HepG2 (cell line): ENCODE data around the gene ABL2. TPM values are rescaled to one million over a fixed set of nuclear protein-coding genes. Genes with fewer than 3 reads are reported as not detected.

Experiments
- AHDC1 ChIP-seq: sonication (generic); formaldehyde crosslinking; IDR thresholded peaks from 2 replicates; pipeline ENCODE4 v1.5.1; 2020; ENCODE audit warnings: mild to moderate bottlenecking, missing genetic modification reagents, borderline replicate concordance
- DMTF1 ChIP-seq: sonication (generic); formaldehyde crosslinking; IDR thresholded peaks from 2 replicates; pipeline ENCODE4 v1.4.0; 2020; ENCODE audit warnings: mild to moderate bottlenecking, missing genetic modification reagents
- GMEB1 ChIP-seq: sonication (generic); formaldehyde crosslinking; IDR thresholded peaks from 2 replicates; pipeline ENCODE4 v1.5.1; 2020; ENCODE audit warnings: missing genetic modification reagents, mild to moderate bottlenecking, borderline replicate concordance
- HNRNPL ChIP-seq: fragments of 200-400 bp; formaldehyde crosslinking; IDR thresholded peaks from 2 replicates; pipeline ENCODE4 v1.6.1; 2017; ENCODE audit warnings: mild to moderate bottlenecking, low read depth, low read length
- NCOR1 ChIP-seq: fragments of 200-600 bp; sonication (generic); IDR thresholded peaks from 2 replicates; pipeline ENCODE4 v1.7.0; 2017; ENCODE audit warnings: antibody characterized with exemption, low read length, borderline replicate concordance
- NFAT5 ChIP-seq: sonication (generic); formaldehyde crosslinking; IDR thresholded peaks from 2 replicates; pipeline ENCODE4 v1.4.0; 2020; ENCODE audit warnings: missing genetic modification reagents
- NFKB2 ChIP-seq: sonication (generic); formaldehyde crosslinking; IDR thresholded peaks from 2 replicates; pipeline ENCODE4 v1.4.0; 2020; ENCODE audit warnings: missing genetic modification reagents, borderline replicate concordance
- POLR2AphosphoS2 ChIP-seq: IDR thresholded peaks from 2 replicates; pipeline ENCODE4 v1.6.1; 2011; ENCODE audit warnings: low read depth, low read length, improper control_type of control experiment
- ZBTB34 ChIP-seq: sonication (generic); formaldehyde crosslinking; IDR thresholded peaks from 2 replicates; pipeline ENCODE4 v1.8.0; 2022; ENCODE audit warnings: mild to moderate bottlenecking, missing genetic modification reagents
- ZNF589 ChIP-seq: sonication (generic); formaldehyde crosslinking; conservative IDR thresholded peaks from 2 replicates; pipeline ENCODE4 v1.8.0; 2022; ENCODE audit warnings: mild to moderate bottlenecking, moderate library complexity, missing genetic modification reagents
- ZNF598 ChIP-seq: sonication (generic); formaldehyde crosslinking; IDR thresholded peaks from 2 replicates; pipeline ENCODE4 v1.5.1; 2020; ENCODE audit warnings: mild to moderate bottlenecking, missing genetic modification reagents, borderline replicate concordance
- polyA plus RNA-seq, 8 experiments: library from polyadenylated mRNA; depleted of rRNA in 3 of 8; stranded (reverse) in 7 of 8; unstranded in 1 of 8; fragments of >200 nt; fragmentation: Illumina TruSeq in 4 of 8; extraction: Trizol in 4 of 8; gene quantifications; 2 replicates each; pipeline versions ENCODE4 v1.2.1 to v1.2.3, GENCODE V29; 2011 to 2016; ENCODE audit warnings: low read depth in 4 of 8, missing spikeins in 1 of 8, mixed read lengths in 1 of 8; ENCODE audit not compliant: insufficient read depth in 1 of 8
- total RNA-seq, 5 experiments: library from RNA; depleted of rRNA; stranded (reverse); fragments of >200 nt; fragmentation: Illumina TruSeq; extraction: Trizol; gene quantifications; 2 replicates each; pipeline ENCODE4 v1.2.3, GENCODE V29; 2016; ENCODE audit warnings: low read depth in 1 of 5

ABL2 gene
- total and polyA plus RNA-seq, 2 of the 13 experiments (the other 11 are each of a cell fraction or from before 2014, with no cell fraction given) = 5.8 to 6.0 TPM

- TF ChIP-seq NFAT5 (CRISPR knock-in tag) (no peak; the same call in 1 of the 2 replicates), AHDC1 (CRISPR knock-in tag) (no peak), NFKB2 (CRISPR knock-in tag) (no peak), ZBTB34 (CRISPR knock-in tag) (no peak), GMEB1 (CRISPR knock-in tag) (peak; percentile 35; the same call in 1 of the 2 replicates), HNRNPL (no peak), NCOR1 (0 out of 2 replicates have a peak, but pooled peaks have one; percentile 26), POLR2AphosphoS2 (no peak), ZNF589 (no peak), DMTF1 (no peak; the same call in 1 of the 2 replicates), ZNF598 (CRISPR knock-in tag) (peak; percentile 57; the same call in 1 of the 2 replicates)
Measured at GRCh38 chr1:179081687-179082332, 147.7 kb downstream of the ABL2 start, which contains the start of gene TOR3A (continued).
